Gastrocnemius medialis (tissue), 4 donors: ENCODE results near the gene AP1G1. TPM values are rescaled to one million over a fixed set of nuclear protein-coding genes. Genes with fewer than 3 reads are reported as not detected.
"Not testable (repeated sequence)": the region's sequence is repeated elsewhere in the genome, so short reads cannot be mapped to it uniquely, and the experiment has no call there.

ENCODE experiments used
- ATAC-seq, 2 donors: fragments of 150-250 bp; one replicate each; pipeline ENCODE4 v1.9.1; 2016
- DNase-seq, 2 donors: peaks; one replicate each; pipeline ENCODE4 v3.0.0-alpha.2; 2019
- H3K27ac ChIP-seq, 4 donors: fragments of 200-600 bp; sonication (generic); 1 replicate in 1 of 4; 2 replicates in 3 of 4; pipeline ENCODE4 v1.5.1; 2016 to 2018; ENCODE audit warnings: mild to moderate bottlenecking in 2 of 4, moderate library complexity in 1 of 4
- H3K27me3 ChIP-seq, 3 donors: fragments of 200-600 bp; sonication (generic) in 2 of 3; 1 replicate in 1 of 3; 2 replicates in 2 of 3; pipeline versions ENCODE4 v1.5.1 to v1.6.0; 2016 to 2019; ENCODE audit warnings: mild to moderate bottlenecking in 1 of 3, moderate library complexity in 1 of 3
- H3K36me3 ChIP-seq, 2 donors: fragments of 200-600 bp; sonication (generic) in 1 of 2; one replicate each; pipeline ENCODE4 v1.5.1; 2017 to 2018
- H3K4me1 ChIP-seq, 2 donors: fragments of 200-600 bp; sonication (generic) in 1 of 2; one replicate each; pipeline ENCODE4 v1.5.1; 2016 to 2017; ENCODE audit warnings: mild to moderate bottlenecking in 2 of 2
- H3K4me3 ChIP-seq, 4 donors: fragments of 200-600 bp; sonication (generic) in 3 of 4; 1 replicate in 1 of 4; 2 replicates in 3 of 4; pipeline ENCODE4 v1.5.1; 2016 to 2019; ENCODE audit warnings: mild to moderate bottlenecking in 2 of 4
- H3K9me3 ChIP-seq, 3 donors: fragments of 200-600 bp; sonication (generic) in 2 of 3; 1 replicate in 1 of 3; 2 replicates in 2 of 3; pipeline ENCODE4 v1.5.1; 2016 to 2019
- POLR2A ChIP-seq, 2 donors: fragments of 450-650 bp; IDR thresholded peaks; one replicate each; pipeline ENCODE4 v1.6.1; 2017; ENCODE audit warnings: antibody characterized with exemption in 2 of 2, mild to moderate bottlenecking in 2 of 2, moderate library complexity in 2 of 2
- in situ Hi-C, 4 donors: fragments of 200-750 bp; cut with MboI; loops; one replicate each; pipeline versions ENCODE4 v1.15.0 to v1.8.0; 2017; ENCODE audit warnings: low sequenced_read_pairs in 4 of 4
- intact Hi-C: fragments of 100-400 bp; cut with DNase I; formaldehyde crosslinking; loops from one replicate; pipeline ENCODE4 v1.15.1; 2023; ENCODE audit warnings: low total_unique reads
- total RNA-seq, 4 donors: library from RNA; depleted of rRNA; stranded (reverse); fragments of >200 nt; gene quantifications; one replicate each; pipeline versions ENCODE4 v1.1.0 to v1.2.3, GENCODE V29; 2016
- TF ChIP-seq, protein P1 (sequence below), 5 experiments: fragments of 450-650 bp in 3 of 5; fragments of 200-600 bp in 2 of 5; sonication (generic) in 2 of 5; IDR thresholded peaks in 4 of 5; conservative IDR thresholded peaks in 1 of 5; 1 replicate in 4 of 5; 2 replicates in 1 of 5; pipeline ENCODE4 v1.5.1; 2016 to 2019; ENCODE audit warnings: antibody characterized with exemption in 5 of 5, mild to moderate bottlenecking in 3 of 5, moderate library complexity in 3 of 5

Gene AP1G1
- total RNA-seq, 4 donors from 2014 or later = 60.7 to 80.6 (median 66.3) TPM

DNA sequence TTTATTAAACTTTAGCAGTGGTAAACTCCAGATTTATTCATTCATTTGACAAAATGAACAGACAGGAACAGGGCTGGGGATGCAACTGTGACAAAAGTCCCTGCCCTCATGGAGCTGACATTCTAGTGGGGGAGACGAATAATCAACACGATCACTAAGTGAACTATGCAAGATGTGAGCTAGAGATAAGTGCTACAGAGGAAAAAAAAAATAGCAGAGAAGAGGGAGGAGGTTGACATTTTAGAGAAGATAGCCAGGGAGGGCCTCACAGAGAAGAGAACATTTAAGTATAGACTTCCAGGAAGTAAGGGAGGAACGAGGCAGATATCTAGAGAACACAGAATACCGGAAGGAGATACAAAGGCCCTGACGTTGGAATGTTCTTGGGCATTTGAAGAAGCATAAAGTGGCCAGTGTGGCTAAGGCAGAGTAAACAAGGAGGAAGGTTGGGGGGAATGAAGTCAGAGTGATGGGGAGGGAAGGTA, 17.9 kb upstream of the AP1G1 start:
- intact Hi-C loops (no loop called here), in situ Hi-C loops (no loop called here)
- no peak overlapping the region for H3K27ac ChIP-seq
- ATAC-seq (no peak), DNase-seq (no peak)
- TF ChIP-seq, protein P1, sequence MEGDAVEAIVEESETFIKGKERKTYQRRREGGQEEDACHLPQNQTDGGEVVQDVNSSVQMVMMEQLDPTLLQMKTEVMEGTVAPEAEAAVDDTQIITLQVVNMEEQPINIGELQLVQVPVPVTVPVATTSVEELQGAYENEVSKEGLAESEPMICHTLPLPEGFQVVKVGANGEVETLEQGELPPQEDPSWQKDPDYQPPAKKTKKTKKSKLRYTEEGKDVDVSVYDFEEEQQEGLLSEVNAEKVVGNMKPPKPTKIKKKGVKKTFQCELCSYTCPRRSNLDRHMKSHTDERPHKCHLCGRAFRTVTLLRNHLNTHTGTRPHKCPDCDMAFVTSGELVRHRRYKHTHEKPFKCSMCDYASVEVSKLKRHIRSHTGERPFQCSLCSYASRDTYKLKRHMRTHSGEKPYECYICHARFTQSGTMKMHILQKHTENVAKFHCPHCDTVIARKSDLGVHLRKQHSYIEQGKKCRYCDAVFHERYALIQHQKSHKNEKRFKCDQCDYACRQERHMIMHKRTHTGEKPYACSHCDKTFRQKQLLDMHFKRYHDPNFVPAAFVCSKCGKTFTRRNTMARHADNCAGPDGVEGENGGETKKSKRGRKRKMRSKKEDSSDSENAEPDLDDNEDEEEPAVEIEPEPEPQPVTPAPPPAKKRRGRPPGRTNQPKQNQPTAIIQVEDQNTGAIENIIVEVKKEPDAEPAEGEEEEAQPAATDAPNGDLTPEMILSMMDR (IDR thresholded peaks at IDR 0.05 in 4 of 5, conservative IDR thresholded peaks at IDR 0.05 in 1 of 5) = no peak
- no peak for TF ChIP-seq POLR2A (IDR thresholded peaks at IDR 0.05)
- H3K4me3 ChIP-seq = no peak overlapping the region
- no peaks in the 10 kb centered on the region for H3K27me3 ChIP-seq
- no peaks in the 10 kb centered on the region for H3K36me3 ChIP-seq
- no peaks in the 10 kb centered on the region for H3K4me1 ChIP-seq
- H3K9me3 ChIP-seq = no peaks in the 10 kb centered on the region

DNA sequence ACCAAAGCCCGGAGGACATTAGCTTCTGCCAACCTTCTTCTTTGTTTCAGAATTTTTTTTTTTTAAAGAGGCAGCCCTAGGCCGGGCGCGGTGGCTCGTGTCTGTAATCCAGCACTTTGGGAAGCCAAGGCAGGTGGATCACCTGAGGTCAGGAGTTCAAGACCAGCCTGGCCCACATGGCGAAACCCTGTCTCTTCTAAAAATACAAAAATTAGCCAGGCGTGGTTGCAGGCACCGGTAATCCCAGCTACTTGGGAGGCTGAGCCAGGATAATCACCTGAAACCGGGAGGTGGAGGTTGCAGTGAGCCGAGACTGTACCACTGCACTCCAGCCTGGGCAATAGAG, 8.5 kb upstream of the AP1G1 start:
- peaks cover 11 to 18% of the 10 kb centered on the region in 2 donors for H3K4me1 ChIP-seq
- H3K9me3 ChIP-seq, H3K36me3 ChIP-seq, intact Hi-C loops, ATAC-seq, H3K27me3 ChIP-seq, H3K4me3 ChIP-seq: not testable (repeated sequence)
- peak in 1 of 2 donors; percentile 18 for DNase-seq
- peak overlapping the region; percentile 70 to 86 (median 78) for H3K27ac ChIP-seq
- in situ Hi-C loops = loop anchor here in 1 of 4 donors (10.0 kb wide), 1 partner anchor 278 kb away; the partner anchor contains the start of genes DHX38 and TXNL4B

DNA sequence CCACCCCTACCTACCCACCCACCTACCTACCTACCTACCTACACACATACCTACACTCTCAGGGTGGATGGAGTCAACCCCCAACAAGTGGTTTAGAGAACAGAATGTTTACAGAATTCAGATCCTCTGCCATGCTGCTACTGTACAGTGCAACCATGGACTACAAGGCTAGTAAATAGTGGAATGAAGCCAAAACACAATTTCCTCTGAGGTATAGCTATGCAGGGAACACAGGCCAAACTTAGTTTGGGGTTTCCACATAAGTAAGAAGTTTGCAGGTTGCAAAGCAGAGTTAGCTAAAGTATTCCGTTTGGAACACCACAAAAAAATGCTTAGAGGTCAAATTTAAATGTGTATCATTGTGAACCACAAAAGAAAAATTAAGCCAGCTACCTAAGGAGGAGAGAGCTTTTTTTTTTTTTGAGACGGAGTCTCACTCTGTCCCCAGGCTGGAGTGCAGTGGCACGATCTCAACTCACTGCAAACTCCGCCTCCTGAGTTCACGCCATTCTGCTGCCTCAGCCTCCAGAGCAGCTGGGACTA, 2.7 kb upstream of the AP1G1 start:
- Histone ChIP-seq H3K36me3 (peaks cover 0 to 6% of the 10 kb centered on the region in 2 donors), H3K27ac (no peak overlapping the region), H3K4me1 (peaks cover 17 to 24% of the 10 kb centered on the region in 2 donors), H3K4me3 (no peak overlapping the region), H3K27me3 (no peaks in the 10 kb centered on the region), H3K9me3 (no peaks in the 10 kb centered on the region)
- intact Hi-C loops (no loop called here), in situ Hi-C loops (loop anchor here in 1 of 4 donors (10.0 kb wide), 1 partner anchor 283 kb away; the partner anchor contains the start of genes DHX38 and TXNL4B)
- no peak for TF ChIP-seq POLR2A (IDR thresholded peaks at IDR 0.05)
- TF ChIP-seq, protein P1 (IDR thresholded peaks at IDR 0.05 in 4 of 5, conservative IDR thresholded peaks at IDR 0.05 in 1 of 5) = no peak
- no peak for ATAC-seq
- DNase-seq = no peak

DNA sequence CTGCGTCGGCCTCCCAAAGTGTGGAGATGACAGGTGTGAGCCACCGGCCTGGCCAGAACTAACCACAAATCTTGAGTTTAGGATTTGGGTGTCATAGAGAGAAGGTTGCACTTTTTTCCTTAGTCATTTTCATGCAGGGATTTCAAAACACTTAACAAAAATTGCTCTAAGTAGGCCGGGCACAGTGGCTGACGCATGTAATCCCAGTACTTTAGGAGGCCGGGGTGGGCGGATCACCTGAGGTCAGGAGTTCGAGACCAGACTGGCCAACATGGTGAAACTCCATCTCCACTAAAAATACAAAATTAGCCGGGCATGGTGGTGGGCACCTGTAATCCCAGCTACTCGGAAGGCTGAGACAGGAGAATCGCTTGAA, 1.5 kb upstream of the AP1G1 start:
- intact Hi-C loops, H3K9me3 ChIP-seq, H3K4me3 ChIP-seq, ATAC-seq, DNase-seq, H3K27me3 ChIP-seq, H3K36me3 ChIP-seq: not testable (repeated sequence)
- peak overlapping the region; percentile 91 to 99 (median 94) for H3K27ac ChIP-seq
- peaks cover 26 to 36% of the 10 kb centered on the region in 2 donors for H3K4me1 ChIP-seq
- in situ Hi-C loops = loop anchor here in 1 of 4 donors (10.0 kb wide), 1 partner anchor 285 kb away; the partner anchor contains the start of genes DHX38 and TXNL4B

DNA sequence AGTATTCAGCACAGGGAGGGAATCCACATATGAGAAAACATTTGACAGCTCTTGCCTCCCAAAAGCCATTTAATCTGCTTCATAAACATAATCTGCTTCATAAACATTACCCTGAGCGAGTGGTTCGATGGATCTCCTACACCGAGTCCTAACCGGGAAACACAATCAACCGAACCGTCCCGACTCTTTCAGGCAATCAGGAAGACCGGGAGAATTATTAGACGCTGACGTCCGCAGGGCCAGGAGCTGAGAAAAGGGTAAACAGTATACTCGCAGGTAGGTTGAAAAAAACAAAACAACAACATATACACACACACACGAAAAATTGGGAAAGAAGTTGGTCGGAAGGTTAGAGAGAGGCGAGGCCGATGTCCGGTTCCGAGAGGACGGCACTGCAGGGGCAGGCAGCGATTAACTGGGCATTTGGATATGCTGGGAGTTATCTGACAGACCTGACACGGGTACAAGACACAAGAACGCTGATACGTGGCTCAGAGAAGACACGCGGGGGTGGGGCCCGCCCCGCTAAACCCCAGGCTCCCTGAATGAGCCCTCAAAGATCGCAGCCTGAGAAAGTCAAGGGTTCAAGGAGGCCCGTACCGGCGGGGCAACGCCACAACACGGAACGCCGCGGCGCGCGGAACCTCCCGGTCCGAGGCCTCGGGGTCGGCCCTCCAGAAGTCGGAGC, 585 bp downstream of the AP1G1 start:
- peak; percentile 5 to 35 for DNase-seq
- in situ Hi-C loops (loop anchor here in 2 of 4 donors (5.0 to 10.0 kb wide), 2 partner anchors 87 to 89 kb away; partner anchors contain the start of gene IST1 (in 2 of the 2)), intact Hi-C loops (loop anchor here (1.0 to 2.0 kb wide), 3 partner anchors 37 to 85 kb away; partner anchors contain the start of gene ATXN1L)
- peaks cover 30 to 45% of the 10 kb centered on the region in 2 donors for H3K4me1 ChIP-seq
- H3K27ac ChIP-seq = peak overlapping the region; percentile 91 to 99 (median 94)
- H3K9me3 ChIP-seq = no peaks in the 10 kb centered on the region
- H3K4me3 ChIP-seq = peak overlapping the region; percentile 69 to 99 (median 86)
- H3K36me3 ChIP-seq = peaks cover 0 to 6% of the 10 kb centered on the region in 2 donors
- no peak for TF ChIP-seq POLR2A (IDR thresholded peaks at IDR 0.05)
- TF ChIP-seq, protein P1 (IDR thresholded peaks at IDR 0.05 in 4 of 5, conservative IDR thresholded peaks at IDR 0.05 in 1 of 5) = no peak
- peak; percentile 43 to 51 for ATAC-seq
- H3K27me3 ChIP-seq = no peaks in the 10 kb centered on the region
